Progenitor cell of endocrine pancreas (in vitro differentiated cells): ENCODE results near the gene DCC. TPM values are rescaled to one million over a fixed set of nuclear protein-coding genes. Genes with fewer than 3 reads are reported as not detected.

Experiments used
- DNase-seq: peaks from one replicate; pipeline ENCODE4 v3.0.0; 2021; ENCODE audit warnings: low spot score; ENCODE audit not compliant: unreplicated experiment
- H3K27ac Mint-ChIP-seq: 2 replicates; pipeline ENCODE4 v1.8.0; 2021; ENCODE audit warnings: mild to moderate bottlenecking, moderate library complexity, mixed read lengths
- H3K27me3 Mint-ChIP-seq: 2 replicates; pipeline ENCODE4 v1.8.0; 2021; ENCODE audit warnings: mixed read lengths
- H3K36me3 Mint-ChIP-seq: 2 replicates; pipeline ENCODE4 v1.8.0; 2022; ENCODE audit warnings: mixed read lengths; ENCODE audit not compliant: insufficient read depth
- H3K4me1 Mint-ChIP-seq: 2 replicates; pipeline ENCODE4 v1.8.0; 2021; ENCODE audit warnings: low read depth, mixed read lengths
- H3K4me3 Mint-ChIP-seq: 2 replicates; pipeline ENCODE4 v1.8.0; 2021; ENCODE audit warnings: low read depth, mild to moderate bottlenecking, moderate library complexity, mixed read lengths
- H3K9me3 Mint-ChIP-seq: 2 replicates; pipeline ENCODE4 v1.8.0; 2021; ENCODE audit warnings: low read depth, mixed read lengths
- CTCF ChIP-seq: fragments of 200-600 bp; sonication (generic); IDR thresholded peaks from one replicate; pipeline ENCODE4 v1.5.0; 2021; ENCODE audit warnings: antibody characterized with exemption, mild to moderate bottlenecking; ENCODE audit not compliant: unreplicated experiment
- total RNA-seq: library from RNA; stranded (reverse); gene quantifications from 2 replicates; pipeline ENCODE4 v1.2.1, GENCODE V29; 2021

The DCC gene
- total RNA-seq, 1 donor from 2014 or later: 8.4 TPM

GRCh38 chr18:53281406-53281805, 941.4 kb downstream of the DCC start:
- no peaks in the 10 kb centered on the region for H3K27me3 Mint-ChIP-seq
- H3K4me1 Mint-ChIP-seq: no peaks in the 10 kb centered on the region
- no peak overlapping the region for H3K27ac Mint-ChIP-seq
- H3K4me3 Mint-ChIP-seq: no peak overlapping the region
- H3K36me3 Mint-ChIP-seq: no peaks in the 10 kb centered on the region
- no peak for TF ChIP-seq CTCF
- H3K9me3 Mint-ChIP-seq: peaks cover 7% of the 10 kb centered on the region
- DNase-seq: no peak

- Mint-ChIP-seq H3K27ac (no peak overlapping the region), H3K9me3 (peaks cover 7% of the 10 kb centered on the region), H3K27me3 (no peaks in the 10 kb centered on the region), H3K4me3 (no peak overlapping the region), H3K4me1 (no peaks in the 10 kb centered on the region), H3K36me3 (no peaks in the 10 kb centered on the region)
- no peak for DNase-seq
- TF ChIP-seq CTCF: no peak
These were observed 943.7 kb downstream of the DCC start for GRCh38 chr18:53283708-53284107.

GRCh38 chr18:53305461-53305860, 965.5 kb downstream of the DCC start:
- Mint-ChIP-seq H3K4me3 (no peak overlapping the region), H3K27ac (no peak overlapping the region), H3K4me1 (no peaks in the 10 kb centered on the region), H3K36me3 (no peaks in the 10 kb centered on the region), H3K27me3 (no peaks in the 10 kb centered on the region), H3K9me3 (no peaks in the 10 kb centered on the region)
- no peak for TF ChIP-seq CTCF
- no peak for DNase-seq

- no peak for TF ChIP-seq CTCF
- H3K27me3 Mint-ChIP-seq: no peaks in the 10 kb centered on the region
- peaks cover 12% of the 10 kb centered on the region for H3K9me3 Mint-ChIP-seq
- H3K36me3 Mint-ChIP-seq: no peaks in the 10 kb centered on the region
- H3K27ac Mint-ChIP-seq: no peak overlapping the region
- H3K4me1 Mint-ChIP-seq: no peaks in the 10 kb centered on the region
- no peak overlapping the region for H3K4me3 Mint-ChIP-seq
- DNase-seq: no peak
These were observed 979.6 kb downstream of the DCC start for GRCh38 chr18:53319628-53320027.

GRCh38 chr18:53322163-53322562, 982.2 kb downstream of the DCC start:
- H3K9me3 Mint-ChIP-seq: peaks cover 9% of the 10 kb centered on the region
- no peaks in the 10 kb centered on the region for H3K4me1 Mint-ChIP-seq
- no peaks in the 10 kb centered on the region for H3K27me3 Mint-ChIP-seq
- H3K4me3 Mint-ChIP-seq: no peak overlapping the region
- no peak for TF ChIP-seq CTCF
- DNase-seq: no peak
- H3K27ac Mint-ChIP-seq: no peak overlapping the region
- no peaks in the 10 kb centered on the region for H3K36me3 Mint-ChIP-seq

GRCh38 chr18:53324353-53324752, 984.4 kb downstream of the DCC start:
- Mint-ChIP-seq H3K27ac (no peak overlapping the region), H3K4me3 (no peak overlapping the region), H3K9me3 (no peaks in the 10 kb centered on the region), H3K27me3 (no peaks in the 10 kb centered on the region), H3K36me3 (no peaks in the 10 kb centered on the region), H3K4me1 (no peaks in the 10 kb centered on the region)
- no peak for TF ChIP-seq CTCF
- no peak for DNase-seq
